Erythroblast (primary cell): Measurements from ENCODE around the gene CDKAL1.

ENCODE experiments used
- GATA1 ChIP-seq: IDR thresholded peaks from 2 replicates; pipeline ENCODE4 v1.6.1; 2011; ENCODE audit warnings: low read depth, mild to moderate bottlenecking, control low read depth, low read length, moderate library complexity
- POLR2A ChIP-seq: IDR thresholded peaks from 2 replicates; pipeline ENCODE4 v1.6.1; 2011; ENCODE audit warnings: mild to moderate bottlenecking, low read length

DNA sequence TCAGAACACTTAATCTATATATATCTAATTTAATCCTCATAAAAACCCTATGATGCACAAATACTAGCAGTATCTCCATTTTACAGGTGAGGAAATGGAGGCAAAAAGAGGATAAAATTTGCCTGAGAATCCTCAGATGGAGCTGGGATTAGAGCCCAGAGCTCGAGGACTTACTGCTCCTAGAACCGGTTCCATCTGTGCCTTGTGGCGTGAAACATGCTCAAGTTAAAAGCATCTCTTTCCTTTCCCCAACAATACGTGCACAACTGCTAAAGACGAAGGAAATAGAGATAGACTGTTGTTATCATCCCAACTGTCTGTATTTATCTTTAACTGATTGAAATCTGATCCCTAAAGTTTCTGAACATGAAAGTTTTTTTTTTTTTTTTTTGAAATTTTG is 691.7 kb downstream of the CDKAL1 start:
- TF ChIP-seq POLR2A (no peak), GATA1 (no peak)
